HL-60 (cell line): ENCODE data around the gene IRGQ.

ENCODE experiments used
- GABPA ChIP-seq: IDR thresholded peaks from 2 replicates; pipeline ENCODE4 v1.6.1; 2012; ENCODE audit warnings: low read depth
- POLR2AphosphoS5 ChIP-seq: IDR thresholded peaks from 2 replicates; pipeline ENCODE4 v1.6.1; 2012; ENCODE audit warnings: low read depth
- SPI1 ChIP-seq: IDR thresholded peaks from 2 replicates; pipeline ENCODE4 v1.6.1; 2012; ENCODE audit warnings: low read depth, mild to moderate bottlenecking, borderline replicate concordance
- TF ChIP-seq, protein P1 (sequence below): IDR thresholded peaks from one replicate; pipeline ENCODE4 v1.5.1; 2011; ENCODE audit warnings: low read length, control low read depth, inconsistent platforms; ENCODE audit not compliant: insufficient read depth
- TF ChIP-seq, protein P2 (sequence below): IDR thresholded peaks from 2 replicates; pipeline ENCODE4 v1.6.1; 2012; ENCODE audit warnings: low read depth; ENCODE audit not compliant: insufficient replicate concordance

DNA sequence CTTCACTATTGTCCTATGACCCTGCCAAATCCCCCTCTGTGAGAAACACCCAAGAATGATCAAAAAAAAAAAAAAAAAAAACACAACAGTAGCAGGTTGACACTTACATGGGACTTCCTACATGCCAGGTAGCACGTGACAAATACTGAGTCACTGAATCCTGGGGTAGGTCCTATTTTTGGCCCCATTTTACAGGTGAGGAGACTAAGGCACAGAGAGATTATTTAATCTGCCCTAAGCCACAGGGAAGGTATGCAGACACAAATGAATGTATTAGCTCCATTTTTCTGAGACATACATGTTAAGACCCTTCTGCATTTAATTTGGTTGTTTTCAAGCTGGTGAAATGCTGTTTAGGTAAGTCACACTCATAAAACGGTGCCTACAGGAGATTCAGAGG, 47.2 kb downstream of the IRGQ start:
- TF ChIP-seq, protein P1, sequence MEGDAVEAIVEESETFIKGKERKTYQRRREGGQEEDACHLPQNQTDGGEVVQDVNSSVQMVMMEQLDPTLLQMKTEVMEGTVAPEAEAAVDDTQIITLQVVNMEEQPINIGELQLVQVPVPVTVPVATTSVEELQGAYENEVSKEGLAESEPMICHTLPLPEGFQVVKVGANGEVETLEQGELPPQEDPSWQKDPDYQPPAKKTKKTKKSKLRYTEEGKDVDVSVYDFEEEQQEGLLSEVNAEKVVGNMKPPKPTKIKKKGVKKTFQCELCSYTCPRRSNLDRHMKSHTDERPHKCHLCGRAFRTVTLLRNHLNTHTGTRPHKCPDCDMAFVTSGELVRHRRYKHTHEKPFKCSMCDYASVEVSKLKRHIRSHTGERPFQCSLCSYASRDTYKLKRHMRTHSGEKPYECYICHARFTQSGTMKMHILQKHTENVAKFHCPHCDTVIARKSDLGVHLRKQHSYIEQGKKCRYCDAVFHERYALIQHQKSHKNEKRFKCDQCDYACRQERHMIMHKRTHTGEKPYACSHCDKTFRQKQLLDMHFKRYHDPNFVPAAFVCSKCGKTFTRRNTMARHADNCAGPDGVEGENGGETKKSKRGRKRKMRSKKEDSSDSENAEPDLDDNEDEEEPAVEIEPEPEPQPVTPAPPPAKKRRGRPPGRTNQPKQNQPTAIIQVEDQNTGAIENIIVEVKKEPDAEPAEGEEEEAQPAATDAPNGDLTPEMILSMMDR: no peak
- TF ChIP-seq POLR2AphosphoS5 (no peak), GABPA (no peak), SPI1 (no peak)
- TF ChIP-seq, protein P2, sequence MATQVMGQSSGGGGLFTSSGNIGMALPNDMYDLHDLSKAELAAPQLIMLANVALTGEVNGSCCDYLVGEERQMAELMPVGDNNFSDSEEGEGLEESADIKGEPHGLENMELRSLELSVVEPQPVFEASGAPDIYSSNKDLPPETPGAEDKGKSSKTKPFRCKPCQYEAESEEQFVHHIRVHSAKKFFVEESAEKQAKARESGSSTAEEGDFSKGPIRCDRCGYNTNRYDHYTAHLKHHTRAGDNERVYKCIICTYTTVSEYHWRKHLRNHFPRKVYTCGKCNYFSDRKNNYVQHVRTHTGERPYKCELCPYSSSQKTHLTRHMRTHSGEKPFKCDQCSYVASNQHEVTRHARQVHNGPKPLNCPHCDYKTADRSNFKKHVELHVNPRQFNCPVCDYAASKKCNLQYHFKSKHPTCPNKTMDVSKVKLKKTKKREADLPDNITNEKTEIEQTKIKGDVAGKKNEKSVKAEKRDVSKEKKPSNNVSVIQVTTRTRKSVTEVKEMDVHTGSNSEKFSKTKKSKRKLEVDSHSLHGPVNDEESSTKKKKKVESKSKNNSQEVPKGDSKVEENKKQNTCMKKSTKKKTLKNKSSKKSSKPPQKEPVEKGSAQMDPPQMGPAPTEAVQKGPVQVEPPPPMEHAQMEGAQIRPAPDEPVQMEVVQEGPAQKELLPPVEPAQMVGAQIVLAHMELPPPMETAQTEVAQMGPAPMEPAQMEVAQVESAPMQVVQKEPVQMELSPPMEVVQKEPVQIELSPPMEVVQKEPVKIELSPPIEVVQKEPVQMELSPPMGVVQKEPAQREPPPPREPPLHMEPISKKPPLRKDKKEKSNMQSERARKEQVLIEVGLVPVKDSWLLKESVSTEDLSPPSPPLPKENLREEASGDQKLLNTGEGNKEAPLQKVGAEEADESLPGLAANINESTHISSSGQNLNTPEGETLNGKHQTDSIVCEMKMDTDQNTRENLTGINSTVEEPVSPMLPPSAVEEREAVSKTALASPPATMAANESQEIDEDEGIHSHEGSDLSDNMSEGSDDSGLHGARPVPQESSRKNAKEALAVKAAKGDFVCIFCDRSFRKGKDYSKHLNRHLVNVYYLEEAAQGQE: no peak
